GM19238 (cell line): Measurements from ENCODE around the gene POU6F2.
"Not testable (repeated sequence)": the region's sequence is repeated elsewhere in the genome, so short reads cannot be mapped to it uniquely, and the experiment has no call there.

Experiments used
- DNase-seq: peaks from one replicate; pipeline ENCODE4 v3.0.0; 2011; ENCODE audit warnings: low spot score; ENCODE audit not compliant: insufficient read length

Gene POU6F2

GRCh38 chr7:38977685-38978084 lies at the start of gene POU6F2:
TSS of gene POU6F2 (plus strand) at chr7:38977909. CDS start at chr7:38977954, 45 bp downstream.
- no peak for DNase-seq

GRCh38 chr7:38928506-38928905 lies 49.2 kb upstream of the POU6F2 start:
- DNase-seq = no peak

GRCh38 chr7:38929460-38930171 lies 48.1 kb upstream of the POU6F2 start:
- DNase-seq = no peak

GRCh38 chr7:38932509-38933168 lies 45.1 kb upstream of the POU6F2 start:
- peak; percentile 19 for DNase-seq

GRCh38 chr7:38934051-38934450 lies 43.7 kb upstream of the POU6F2 start:
- DNase-seq = no peak

GRCh38 chr7:38934536-38934935 lies 43.2 kb upstream of the POU6F2 start:
- no peak for DNase-seq

GRCh38 chr7:38936641-38937040 lies 41.1 kb upstream of the POU6F2 start:
- no peak for DNase-seq

GRCh38 chr7:38938001-38938485 lies 39.7 kb upstream of the POU6F2 start:
- no peak for DNase-seq

- no peak for DNase-seq
Observed at GRCh38 chr7:38938589-38938988, 39.1 kb upstream of the POU6F2 start.

- no peak for DNase-seq
Observed at GRCh38 chr7:38940774-38941173, 36.9 kb upstream of the POU6F2 start.

GRCh38 chr7:38942431-38943051 lies 35.2 kb upstream of the POU6F2 start:
- no peak for DNase-seq

GRCh38 chr7:38947541-38947940 lies 30.2 kb upstream of the POU6F2 start:
- not testable (repeated sequence) for DNase-seq

- DNase-seq = no peak
Observed at GRCh38 chr7:38950309-38950708, 27.4 kb upstream of the POU6F2 start.

- DNase-seq = no peak
Observed at GRCh38 chr7:38951213-38951612, 26.5 kb upstream of the POU6F2 start.

- DNase-seq = no peak
Observed at GRCh38 chr7:38953227-38953626, 24.5 kb upstream of the POU6F2 start.

- DNase-seq = no peak
Observed at GRCh38 chr7:38953971-38954370, 23.7 kb upstream of the POU6F2 start.

- no peak for DNase-seq
Observed at GRCh38 chr7:38955892-38956291, 21.8 kb upstream of the POU6F2 start.

- no peak for DNase-seq
Observed at GRCh38 chr7:38962028-38962427, 15.7 kb upstream of the POU6F2 start.

GRCh38 chr7:38964921-38965320 lies 12.8 kb upstream of the POU6F2 start:
- DNase-seq = no peak

GRCh38 chr7:38973760-38974159 lies 3.9 kb upstream of the POU6F2 start:
- no peak for DNase-seq

- DNase-seq = no peak
Observed at GRCh38 chr7:38975944-38976392, 1.7 kb upstream of the POU6F2 start.

- no peak for DNase-seq
Observed at GRCh38 chr7:38978491-38978890, 782 bp downstream of the POU6F2 start.
